ENCODE data around the gene RRAGC. TPM values are rescaled to one million over a fixed set of nuclear protein-coding genes. Genes with fewer than 3 reads are reported as not detected.

Gene RRAGC
- total and polyA plus RNA-seq, 2 experiments from 2014 or later = 3.7 to 13.7 TPM

DNA sequence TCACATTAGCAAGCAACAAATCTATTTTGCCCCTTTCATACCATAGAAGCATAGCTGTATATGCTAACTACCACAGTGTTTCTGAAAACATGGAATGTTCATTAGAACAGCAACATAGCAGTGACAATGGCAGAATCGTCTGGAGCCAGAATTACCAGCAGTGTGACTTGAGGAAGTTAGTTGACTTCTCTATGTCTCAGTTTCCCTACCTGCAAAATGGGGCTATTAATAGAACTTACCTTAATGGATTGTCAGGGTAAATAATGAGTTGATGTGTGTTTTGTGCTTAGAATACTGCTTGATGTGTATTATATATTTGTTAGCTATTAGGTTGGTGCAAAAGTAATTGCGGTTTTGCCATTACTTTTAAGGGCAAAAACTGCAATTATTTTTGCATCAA, 36.6 kb upstream of the RRAGC start:
- Histone ChIP-seq H3K27ac (no peak overlapping the region), H3K9me3 (ENCODE audit: low read depth) (no peaks in the 10 kb centered on the region), H3K4me3 (no peak overlapping the region), H3K4me1 (ENCODE audit: low read depth) (no peaks in the 10 kb centered on the region), H3K27me3 (no peaks in the 10 kb centered on the region), H3K36me3 (no peaks in the 10 kb centered on the region)
- DNase-seq (ENCODE audit: low read depth in 1 of 2, low spot score in 1 of 2) = no peak
- TF ChIP-seq, protein P1, sequence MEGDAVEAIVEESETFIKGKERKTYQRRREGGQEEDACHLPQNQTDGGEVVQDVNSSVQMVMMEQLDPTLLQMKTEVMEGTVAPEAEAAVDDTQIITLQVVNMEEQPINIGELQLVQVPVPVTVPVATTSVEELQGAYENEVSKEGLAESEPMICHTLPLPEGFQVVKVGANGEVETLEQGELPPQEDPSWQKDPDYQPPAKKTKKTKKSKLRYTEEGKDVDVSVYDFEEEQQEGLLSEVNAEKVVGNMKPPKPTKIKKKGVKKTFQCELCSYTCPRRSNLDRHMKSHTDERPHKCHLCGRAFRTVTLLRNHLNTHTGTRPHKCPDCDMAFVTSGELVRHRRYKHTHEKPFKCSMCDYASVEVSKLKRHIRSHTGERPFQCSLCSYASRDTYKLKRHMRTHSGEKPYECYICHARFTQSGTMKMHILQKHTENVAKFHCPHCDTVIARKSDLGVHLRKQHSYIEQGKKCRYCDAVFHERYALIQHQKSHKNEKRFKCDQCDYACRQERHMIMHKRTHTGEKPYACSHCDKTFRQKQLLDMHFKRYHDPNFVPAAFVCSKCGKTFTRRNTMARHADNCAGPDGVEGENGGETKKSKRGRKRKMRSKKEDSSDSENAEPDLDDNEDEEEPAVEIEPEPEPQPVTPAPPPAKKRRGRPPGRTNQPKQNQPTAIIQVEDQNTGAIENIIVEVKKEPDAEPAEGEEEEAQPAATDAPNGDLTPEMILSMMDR (IDR thresholded peaks at IDR 0.05; ENCODE audit: low read depth, low read length) = no peak

DNA sequence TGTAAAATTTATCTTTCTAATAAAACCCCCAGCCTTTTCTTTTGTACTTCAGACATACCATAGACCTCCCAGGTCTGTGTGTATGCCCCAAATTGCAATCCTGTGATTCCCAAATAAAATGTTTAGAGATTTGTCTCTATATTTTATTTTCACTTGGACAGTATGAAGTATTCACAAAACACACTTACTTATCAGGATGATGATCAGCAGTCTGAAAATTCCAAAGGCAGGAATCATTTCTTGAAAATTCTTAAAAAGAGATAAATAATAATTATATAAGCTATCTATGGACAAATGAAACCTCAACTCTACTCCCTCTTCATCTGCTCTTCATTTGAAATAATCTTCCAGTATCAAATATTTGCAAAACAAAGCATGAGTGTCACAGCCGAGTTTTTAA, 33.4 kb upstream of the RRAGC start:
- DNase-seq (ENCODE audit: low read depth in 1 of 2, low spot score in 1 of 2) = no peak
- Histone ChIP-seq H3K4me1 (ENCODE audit: low read depth) (no peaks in the 10 kb centered on the region), H3K27ac (no peak overlapping the region), H3K27me3 (no peaks in the 10 kb centered on the region), H3K36me3 (no peaks in the 10 kb centered on the region), H3K9me3 (ENCODE audit: low read depth) (no peaks in the 10 kb centered on the region), H3K4me3 (no peak overlapping the region)
- TF ChIP-seq, protein P1 (IDR thresholded peaks at IDR 0.05; ENCODE audit: low read depth, low read length) = no peak

DNA sequence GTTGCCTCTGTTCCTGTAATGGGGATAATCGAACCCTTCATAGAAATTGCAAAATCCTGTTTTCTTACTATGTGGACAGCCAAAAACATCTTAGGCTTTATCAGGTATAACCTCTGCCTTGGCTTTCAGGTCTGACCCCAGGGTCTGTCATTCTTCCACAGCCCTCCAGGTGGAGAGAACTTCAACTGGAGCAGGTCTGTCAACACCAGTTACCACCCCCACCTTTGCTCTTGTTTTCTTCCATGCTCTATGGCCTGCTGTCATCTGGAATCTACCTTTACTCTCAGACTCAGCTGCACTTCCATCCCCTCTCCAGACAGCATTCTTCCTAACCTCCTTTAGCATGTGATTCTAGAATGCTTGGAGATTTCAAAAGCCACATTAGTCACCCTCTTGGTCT, 32.2 kb upstream of the RRAGC start:
- peak in 1 of 2 donors; percentile 15 for DNase-seq (ENCODE audit: low read depth in 1 of 2, low spot score in 1 of 2)
- TF ChIP-seq, protein P1 (IDR thresholded peaks at IDR 0.05; ENCODE audit: low read depth, low read length) = no peak
- no peak overlapping the region for H3K4me3 ChIP-seq

GRCh38 chr1:38889589-38889988, 30.0 kb upstream of the RRAGC start:
- H3K4me1 ChIP-seq (ENCODE audit: low read depth) = no peaks in the 10 kb centered on the region
- no peak for DNase-seq (ENCODE audit: low read depth in 1 of 2, low spot score in 1 of 2)
- TF ChIP-seq, protein P1 (IDR thresholded peaks at IDR 0.05; ENCODE audit: low read depth, low read length) = no peak
- H3K36me3 ChIP-seq = no peaks in the 10 kb centered on the region
- H3K27me3 ChIP-seq = no peaks in the 10 kb centered on the region
- H3K4me3 ChIP-seq = no peak overlapping the region
- H3K27ac ChIP-seq = no peak overlapping the region
- no peaks in the 10 kb centered on the region for H3K9me3 ChIP-seq (ENCODE audit: low read depth)

More for the DNA sequence above, 32.2 kb upstream of the RRAGC start:
- H3K27me3 ChIP-seq = no peaks in the 10 kb centered on the region
- H3K9me3 ChIP-seq (ENCODE audit: low read depth) = no peaks in the 10 kb centered on the region
- H3K27ac ChIP-seq = no peak overlapping the region
- H3K4me1 ChIP-seq (ENCODE audit: low read depth) = no peaks in the 10 kb centered on the region
- no peaks in the 10 kb centered on the region for H3K36me3 ChIP-seq

- no peaks in the 10 kb centered on the region for H3K36me3 ChIP-seq
- H3K27me3 ChIP-seq = no peaks in the 10 kb centered on the region
- H3K4me3 ChIP-seq = no peak overlapping the region
- H3K27ac ChIP-seq = no peak overlapping the region
- no peak for DNase-seq (ENCODE audit: low read depth in 1 of 2, low spot score in 1 of 2)
- no peaks in the 10 kb centered on the region for H3K9me3 ChIP-seq (ENCODE audit: low read depth)
- H3K4me1 ChIP-seq (ENCODE audit: low read depth) = no peaks in the 10 kb centered on the region
- TF ChIP-seq, protein P1 (IDR thresholded peaks at IDR 0.05; ENCODE audit: low read depth, low read length) = no peak
Measured at GRCh38 chr1:38888423-38889333, 29.1 kb upstream of the RRAGC start.
